GM19455 (cell line): ENCODE measurements around the gene MRPL9.
"Not testable (repeated sequence)": the region's sequence is repeated elsewhere in the genome, so short reads cannot be mapped to it uniquely, and the experiment has no call there.

ENCODE experiments used
- ATAC-seq: cut with Tn5 transposase; IDR thresholded peaks from one replicate; pipeline ENCODE4 v1.9.1; 2021; ENCODE audit not compliant: unreplicated experiment

Gene MRPL9

GRCh38 chr1:151787689-151788088, 24.4 kb upstream of the MRPL9 start:
- no peak for ATAC-seq

- no peak for ATAC-seq
These were observed 20.5 kb upstream of the MRPL9 start for GRCh38 chr1:151783796-151784195.

GRCh38 chr1:151782741-151783140, 19.4 kb upstream of the MRPL9 start:
- no peak for ATAC-seq

- ATAC-seq: not testable (repeated sequence)
These were observed 18.7 kb upstream of the MRPL9 start for GRCh38 chr1:151782026-151782425.

- not testable (repeated sequence) for ATAC-seq
These were observed 17.4 kb upstream of the MRPL9 start for GRCh38 chr1:151780736-151781135.

GRCh38 chr1:151779852-151780251, 16.6 kb upstream of the MRPL9 start:
- ATAC-seq: no peak

GRCh38 chr1:151777317-151777716, 14.0 kb upstream of the MRPL9 start:
- no peak for ATAC-seq

- no peak for ATAC-seq
These were observed 13.4 kb upstream of the MRPL9 start for GRCh38 chr1:151776665-151777062.

- ATAC-seq: no peak
These were observed 12.8 kb upstream of the MRPL9 start for GRCh38 chr1:151775894-151776664.

GRCh38 chr1:151774256-151774922, 11.1 kb upstream of the MRPL9 start:
- ATAC-seq: no peak

- no peak for ATAC-seq
These were observed 10.4 kb upstream of the MRPL9 start for GRCh38 chr1:151773702-151774101.

GRCh38 chr1:151769270-151769669, 6.0 kb upstream of the MRPL9 start:
- ATAC-seq: not testable (repeated sequence)

GRCh38 chr1:151768351-151769066, 5.2 kb upstream of the MRPL9 start:
- ATAC-seq: not testable (repeated sequence)

- no peak for ATAC-seq
These were observed 694 bp upstream of the MRPL9 start for GRCh38 chr1:151763990-151764389.

GRCh38 chr1:151760597-151761385, 2.5 kb downstream of the MRPL9 start:
- no peak for ATAC-seq

- ATAC-seq: no peak
These were observed 4.1 kb downstream of the MRPL9 start for GRCh38 chr1:151759241-151759640.

- no peak for ATAC-seq
These were observed 7.0 kb downstream of the MRPL9 start for GRCh38 chr1:151756291-151756690.

- no peak for ATAC-seq
These were observed 21.8 kb downstream of the MRPL9 start for GRCh38 chr1:151741516-151741915.

- ATAC-seq: no peak
These were observed 23.5 kb downstream of the MRPL9 start for GRCh38 chr1:151739590-151740355.

- no peak for ATAC-seq
These were observed 25.8 kb downstream of the MRPL9 start for GRCh38 chr1:151737479-151737878.
